ENCODE measurements around the gene GRM7. TPM values are rescaled to one million over a fixed set of nuclear protein-coding genes. Genes with fewer than 3 reads are reported as not detected.

GRM7 gene
- polyA plus RNA-seq, 4 donors, result 1.9 to 2.2 (median 2.2) TPM

- no peak for DNase-seq (ENCODE audit: low read depth in 4 of 4, low spot score in 3 of 4)
Observed at GRCh38 chr3:7692866-7693265, 832.0 kb downstream of the GRM7 start.

- no peak for DNase-seq (ENCODE audit: low read depth in 4 of 4, low spot score in 3 of 4)
Observed at GRCh38 chr3:7693976-7694375, 833.1 kb downstream of the GRM7 start.

- DNase-seq (ENCODE audit: low read depth in 4 of 4, low spot score in 3 of 4), result no peak
Observed at GRCh38 chr3:7695049-7695448, 834.1 kb downstream of the GRM7 start.

- DNase-seq (ENCODE audit: low read depth in 4 of 4, low spot score in 3 of 4), result no peak
Observed at GRCh38 chr3:7696320-7696719, 835.4 kb downstream of the GRM7 start.

- DNase-seq (ENCODE audit: low read depth in 4 of 4, low spot score in 3 of 4), result no peak
Observed at GRCh38 chr3:7697548-7697947, 836.6 kb downstream of the GRM7 start.

GRCh38 chr3:7700539-7700938 lies 839.6 kb downstream of the GRM7 start:
- no peak for DNase-seq (ENCODE audit: low read depth in 4 of 4, low spot score in 3 of 4)

GRCh38 chr3:7700977-7701376 lies 840.1 kb downstream of the GRM7 start:
- DNase-seq (ENCODE audit: low read depth in 4 of 4, low spot score in 3 of 4), result no peak

GRCh38 chr3:7707187-7707586 lies 846.3 kb downstream of the GRM7 start:
- DNase-seq (ENCODE audit: low read depth in 4 of 4, low spot score in 3 of 4), result no peak

- DNase-seq (ENCODE audit: low read depth in 4 of 4, low spot score in 3 of 4), result no peak
Observed at GRCh38 chr3:7709376-7710082, 848.6 kb downstream of the GRM7 start.

- DNase-seq (ENCODE audit: low read depth in 4 of 4, low spot score in 3 of 4), result no peak
Observed at GRCh38 chr3:7710284-7710683, 849.4 kb downstream of the GRM7 start.

- DNase-seq (ENCODE audit: low read depth in 4 of 4, low spot score in 3 of 4), result no peak
Observed at GRCh38 chr3:7713724-7714123, 852.8 kb downstream of the GRM7 start.

- no peak for DNase-seq (ENCODE audit: low read depth in 4 of 4, low spot score in 3 of 4)
Observed at GRCh38 chr3:7720649-7721297, 859.9 kb downstream of the GRM7 start.

GRCh38 chr3:7721869-7722268 lies 861.0 kb downstream of the GRM7 start:
- no peak for DNase-seq (ENCODE audit: low read depth in 4 of 4, low spot score in 3 of 4)

GRCh38 chr3:7728566-7729519 lies 867.9 kb downstream of the GRM7 start:
- no peak for DNase-seq (ENCODE audit: low read depth in 4 of 4, low spot score in 3 of 4)

GRCh38 chr3:7733933-7734332 lies 873.0 kb downstream of the GRM7 start:
- DNase-seq (ENCODE audit: low read depth in 4 of 4, low spot score in 3 of 4), result no peak

GRCh38 chr3:7734456-7734855 lies 873.5 kb downstream of the GRM7 start:
- no peak for DNase-seq (ENCODE audit: low read depth in 4 of 4, low spot score in 3 of 4)

GRCh38 chr3:7737263-7737662 lies 876.3 kb downstream of the GRM7 start:
- no peak for DNase-seq (ENCODE audit: low read depth in 4 of 4, low spot score in 3 of 4)

- DNase-seq (ENCODE audit: low read depth in 4 of 4, low spot score in 3 of 4), result no peak
Observed at GRCh38 chr3:7739754-7740153, 878.8 kb downstream of the GRM7 start.

- no peak for DNase-seq (ENCODE audit: low read depth in 4 of 4, low spot score in 3 of 4)
Observed at GRCh38 chr3:7740458-7740857, 879.5 kb downstream of the GRM7 start.

GRCh38 chr3:7744850-7745249 lies 883.9 kb downstream of the GRM7 start:
- DNase-seq (ENCODE audit: low read depth in 4 of 4, low spot score in 3 of 4), result no peak

GRCh38 chr3:7745711-7746110 lies 884.8 kb downstream of the GRM7 start:
- no peak for DNase-seq (ENCODE audit: low read depth in 4 of 4, low spot score in 3 of 4)

Data from left renal pelvis (tissue), 4 donors.